ENCODE results near the gene HMG20A. TPM values are rescaled to one million over a fixed set of nuclear protein-coding genes. Genes with fewer than 3 reads are reported as not detected.
A peak's percentile ranks its signal among the peaks of the same experiment; 100 is the strongest.

HMG20A gene
- total RNA-seq (52.1 TPM), polyA plus RNA-seq (17.8 TPM)

- Histone ChIP-seq H3K27ac (ENCODE audit: low read depth) (peak within 1 kb of the TSS; percentile 90), H3K4me3 (ENCODE audit: low read depth, low read length) (peak within 1 kb of the TSS; percentile 96), H3K36me3 (ENCODE audit: insufficient read depth) (no peaks in the 10 kb centered on the region), H3K4me1 (ENCODE audit: insufficient read depth) (no peaks in the 10 kb centered on the region)
- peak; percentile 95 for DNase-seq (ENCODE audit: extremely low spot score)
- 1% methylated on average over 25 of the region's 25 CpGs for WGBS
Observed at GRCh38 chr15:77420610-77421369, at the start of gene HMG20A. Gene HMG20A (plus strand): TSS chr15:77420888. CDS start chr15:77458408, 37,520 bp downstream.

- H3K36me3 ChIP-seq (ENCODE audit: insufficient read depth) = no peaks in the 10 kb centered on the region
- H3K27ac ChIP-seq (ENCODE audit: low read depth) = no peak overlapping the region
- no peak for DNase-seq (ENCODE audit: extremely low spot score)
- no peak overlapping the region for H3K4me3 ChIP-seq (ENCODE audit: low read depth, low read length)
- no peaks in the 10 kb centered on the region for H3K4me1 ChIP-seq (ENCODE audit: insufficient read depth)
- 90% methylated on average over 5 of the region's 5 CpGs for WGBS
Observed at GRCh38 chr15:77371850-77372563, 48.7 kb upstream of the HMG20A start.

- Histone ChIP-seq H3K4me3 (ENCODE audit: low read depth, low read length) (no peak overlapping the region), H3K4me1 (ENCODE audit: insufficient read depth) (no peaks in the 10 kb centered on the region), H3K27ac (ENCODE audit: low read depth) (no peak overlapping the region), H3K36me3 (ENCODE audit: insufficient read depth) (no peaks in the 10 kb centered on the region)
- 74% methylated on average over 4 of the region's 4 CpGs for WGBS
- DNase-seq (ENCODE audit: extremely low spot score) = no peak
Observed at GRCh38 chr15:77373441-77373840, 47.2 kb upstream of the HMG20A start.

- 98% methylated on average over 1 of the region's 1 CpG for WGBS
Observed at GRCh38 chr15:77375133-77375532, 45.6 kb upstream of the HMG20A start.

GRCh38 chr15:77376770-77377169, 43.9 kb upstream of the HMG20A start:
- 98% methylated on average over 1 of the region's 1 CpG for WGBS
- Histone ChIP-seq H3K4me3 (ENCODE audit: low read depth, low read length) (no peak overlapping the region), H3K36me3 (ENCODE audit: insufficient read depth) (no peaks in the 10 kb centered on the region), H3K27ac (ENCODE audit: low read depth) (no peak overlapping the region), H3K4me1 (ENCODE audit: insufficient read depth) (no peaks in the 10 kb centered on the region)
- DNase-seq (ENCODE audit: extremely low spot score) = no peak

More at GRCh38 chr15:77375133-77375532, 45.6 kb upstream of the HMG20A start:
- no peaks in the 10 kb centered on the region for H3K4me1 ChIP-seq (ENCODE audit: insufficient read depth)
- H3K27ac ChIP-seq (ENCODE audit: low read depth) = no peak overlapping the region
- no peak overlapping the region for H3K4me3 ChIP-seq (ENCODE audit: low read depth, low read length)
- no peak for DNase-seq (ENCODE audit: extremely low spot score)
- no peaks in the 10 kb centered on the region for H3K36me3 ChIP-seq (ENCODE audit: insufficient read depth)

- no peak for DNase-seq (ENCODE audit: extremely low spot score)
- no peak overlapping the region for H3K27ac ChIP-seq (ENCODE audit: low read depth)
- no peaks in the 10 kb centered on the region for H3K36me3 ChIP-seq (ENCODE audit: insufficient read depth)
- no peaks in the 10 kb centered on the region for H3K4me1 ChIP-seq (ENCODE audit: insufficient read depth)
- no peak overlapping the region for H3K4me3 ChIP-seq (ENCODE audit: low read depth, low read length)
- WGBS = 96% methylated on average over 4 of the region's 4 CpGs
Observed at GRCh38 chr15:77380033-77380432, 40.7 kb upstream of the HMG20A start.

GRCh38 chr15:77384086-77384485, 36.6 kb upstream of the HMG20A start:
- no peaks in the 10 kb centered on the region for H3K36me3 ChIP-seq (ENCODE audit: insufficient read depth)
- no peaks in the 10 kb centered on the region for H3K4me1 ChIP-seq (ENCODE audit: insufficient read depth)
- DNase-seq (ENCODE audit: extremely low spot score) = no peak
- H3K27ac ChIP-seq (ENCODE audit: low read depth) = no peak overlapping the region
- no peak overlapping the region for H3K4me3 ChIP-seq (ENCODE audit: low read depth, low read length)

GRCh38 chr15:77384589-77385359, 35.9 kb upstream of the HMG20A start:
- Histone ChIP-seq H3K36me3 (ENCODE audit: insufficient read depth) (no peaks in the 10 kb centered on the region), H3K4me3 (ENCODE audit: low read depth, low read length) (no peak overlapping the region), H3K27ac (ENCODE audit: low read depth) (no peak overlapping the region), H3K4me1 (ENCODE audit: insufficient read depth) (no peaks in the 10 kb centered on the region)
- DNase-seq (ENCODE audit: extremely low spot score) = no peak

GRCh38 chr15:77386626-77387025, 34.1 kb upstream of the HMG20A start:
- no peak for DNase-seq (ENCODE audit: extremely low spot score)
- WGBS = 76% methylated on average over 2 of the region's 2 CpGs
- H3K27ac ChIP-seq (ENCODE audit: low read depth) = no peak overlapping the region
- H3K36me3 ChIP-seq (ENCODE audit: insufficient read depth) = no peaks in the 10 kb centered on the region
- no peak overlapping the region for H3K4me3 ChIP-seq (ENCODE audit: low read depth, low read length)
- H3K4me1 ChIP-seq (ENCODE audit: insufficient read depth) = no peaks in the 10 kb centered on the region

GRCh38 chr15:77387365-77388105, 33.2 kb upstream of the HMG20A start:
- H3K27ac ChIP-seq (ENCODE audit: low read depth) = no peak overlapping the region
- no peak overlapping the region for H3K4me3 ChIP-seq (ENCODE audit: low read depth, low read length)
- no peaks in the 10 kb centered on the region for H3K36me3 ChIP-seq (ENCODE audit: insufficient read depth)
- WGBS = 88% methylated on average over 2 of the region's 2 CpGs
- DNase-seq (ENCODE audit: extremely low spot score) = no peak
- no peaks in the 10 kb centered on the region for H3K4me1 ChIP-seq (ENCODE audit: insufficient read depth)

GRCh38 chr15:77391372-77391951, 29.2 kb upstream of the HMG20A start:
- Histone ChIP-seq H3K4me1 (ENCODE audit: insufficient read depth) (no peaks in the 10 kb centered on the region), H3K4me3 (ENCODE audit: low read depth, low read length) (no peak overlapping the region), H3K36me3 (ENCODE audit: insufficient read depth) (no peaks in the 10 kb centered on the region), H3K27ac (ENCODE audit: low read depth) (no peak overlapping the region)
- DNase-seq (ENCODE audit: extremely low spot score) = no peak
- 85% methylated on average over 3 of the region's 3 CpGs for WGBS

GRCh38 chr15:77392762-77393470, 27.8 kb upstream of the HMG20A start:
- no peak overlapping the region for H3K4me3 ChIP-seq (ENCODE audit: low read depth, low read length)
- H3K27ac ChIP-seq (ENCODE audit: low read depth) = no peak overlapping the region
- no peaks in the 10 kb centered on the region for H3K4me1 ChIP-seq (ENCODE audit: insufficient read depth)
- H3K36me3 ChIP-seq (ENCODE audit: insufficient read depth) = no peaks in the 10 kb centered on the region
- WGBS = 98% methylated on average over 7 of the region's 7 CpGs
- no peak for DNase-seq (ENCODE audit: extremely low spot score)

Measured in urinary bladder (tissue), 4 donors.